ENCODE results near the gene TBL1XR1. TPM values are rescaled to one million over a fixed set of nuclear protein-coding genes. Genes with fewer than 3 reads are reported as not detected.

Gene TBL1XR1
- total RNA-seq, 1 experiment from 2014 or later = 180 TPM

GRCh38 chr3:176992978-176993377 lies 204.3 kb downstream of the TBL1XR1 start:
- Histone ChIP-seq H3K9ac (ENCODE audit: low read length) (no peak overlapping the region), H3K27me3 (ENCODE audit: insufficient read depth, low read length) (no peaks in the 10 kb centered on the region), H3K4me3 (replicated peaks in 1 of 2; ENCODE audit: low read depth in 1 of 2, low read length in 2 of 2) (no peak overlapping the region), H3K9me3 (ENCODE audit: control insufficient read depth in 1 of 2, insufficient read depth in 1 of 2, low read depth in 1 of 2, low read length in 2 of 2) (no peaks in the 10 kb centered on the region), H3K27ac (ENCODE audit: low read depth, low read length) (no peak overlapping the region), H2AFZ (ENCODE audit: low read depth, low read length, poor library complexity, severe bottlenecking) (no peak overlapping the region), H3K36me3 (ENCODE audit: control insufficient read depth in 1 of 2, insufficient read depth in 2 of 2, low read length in 2 of 2) (no peaks in the 10 kb centered on the region), H3K9me2 (ENCODE audit: insufficient read depth) (no peaks in the 10 kb centered on the region), H4K20me1 (ENCODE audit: insufficient read depth) (no peaks in the 10 kb centered on the region), H3K4me2 (ENCODE audit: low read length) (no peak overlapping the region), H3K79me2 (ENCODE audit: insufficient read depth, low read length) (no peaks in the 10 kb centered on the region), H3K4me1 (ENCODE audit: control insufficient read depth in 1 of 2, insufficient read depth in 2 of 2, low read length in 2 of 2) (no peaks in the 10 kb centered on the region)
- DNase-seq (ENCODE audit: low read depth, low spot score) (no peak), ATAC-seq (no peak)
- CTCF ChIA-PET = no interaction called here
- intact Hi-C loops (cut with micrococcal nuclease) = no loop called here
- BruUV-seq (replicated peaks) = no TSS peak
- TF ChIP-seq TCF7L2 (IDR thresholded peaks at IDR 0.05; ENCODE audit: borderline replicate concordance, extremely low read depth, insufficient read depth, insufficient read length) = no peak
- no peak for TF ChIP-seq ELF1 (IDR thresholded peaks at IDR 0.05; ENCODE audit: borderline replicate concordance, low read depth)
- no peak for TF ChIP-seq SP1 (IDR thresholded peaks at IDR 0.05; ENCODE audit: low read depth)
- POLR2A ChIA-PET = no interaction called here
- RAD21 ChIA-PET (ENCODE audit: low non-redundant PET in 1 of 2, low total read pairs in 2 of 2, uncharacterized antibody in 2 of 2, unreplicated experiment in 2 of 2) = no interaction called here

GRCh38 chr3:176992565-176992964 lies 204.7 kb downstream of the TBL1XR1 start:
- no peak for TF ChIP-seq YY1 (IDR thresholded peaks at IDR 0.05; ENCODE audit: extremely low read depth, insufficient replicate concordance, low read depth, low read length)
- no peak for TF ChIP-seq MAX (IDR thresholded peaks at IDR 0.05)
- no peak for TF ChIP-seq CBX3 (IDR thresholded peaks at IDR 0.05; ENCODE audit: low read depth)
- no peak for TF ChIP-seq FOSL1 (IDR thresholded peaks at IDR 0.05; ENCODE audit: low read depth)
- no peak for TF ChIP-seq SRF (IDR thresholded peaks at IDR 0.05; ENCODE audit: low read depth)
- TF ChIP-seq REST (IDR thresholded peaks at IDR 0.05; ENCODE audit: low read depth) = no peak
- no peak for ATAC-seq
- no peaks in the 10 kb centered on the region for H3K36me3 ChIP-seq (ENCODE audit: control insufficient read depth in 1 of 2, insufficient read depth in 2 of 2, low read length in 2 of 2)
- H3K79me2 ChIP-seq (ENCODE audit: insufficient read depth, low read length) = no peaks in the 10 kb centered on the region
- H3K4me1 ChIP-seq (ENCODE audit: control insufficient read depth in 1 of 2, insufficient read depth in 2 of 2, low read length in 2 of 2) = no peaks in the 10 kb centered on the region
- DNase-seq (ENCODE audit: low read depth, low spot score) = no peak
- no peaks in the 10 kb centered on the region for H3K9me2 ChIP-seq (ENCODE audit: insufficient read depth)
- no peaks in the 10 kb centered on the region for H4K20me1 ChIP-seq (ENCODE audit: insufficient read depth)
- H3K4me3 ChIP-seq (replicated peaks in 1 of 2; ENCODE audit: low read depth in 1 of 2, low read length in 2 of 2) = no peak overlapping the region
- no peaks in the 10 kb centered on the region for H3K27me3 ChIP-seq (ENCODE audit: insufficient read depth, low read length)
- ChIA-PET CTCF (no interaction called here), RAD21 (ENCODE audit: low non-redundant PET in 1 of 2, low total read pairs in 2 of 2, uncharacterized antibody in 2 of 2, unreplicated experiment in 2 of 2) (no interaction called here), POLR2A (no interaction called here)
- no peak overlapping the region for H3K27ac ChIP-seq (ENCODE audit: low read depth, low read length)
- no peak overlapping the region for H3K4me2 ChIP-seq (ENCODE audit: low read length)
- no TSS peak for BruUV-seq (replicated peaks)
- H3K9ac ChIP-seq (ENCODE audit: low read length) = no peak overlapping the region
- no peaks in the 10 kb centered on the region for H3K9me3 ChIP-seq (ENCODE audit: control insufficient read depth in 1 of 2, insufficient read depth in 1 of 2, low read depth in 1 of 2, low read length in 2 of 2)
- H2AFZ ChIP-seq (ENCODE audit: low read depth, low read length, poor library complexity, severe bottlenecking) = no peak overlapping the region
- intact Hi-C loops (cut with micrococcal nuclease) = no loop called here

Data from HCT116 (cell line).